ENCODE data around the gene NTRK2.

The NTRK2 gene

GRCh38 chr9:85036496-85036895, 367.0 kb downstream of the NTRK2 start:
- Histone ChIP-seq H3K4me1 (ENCODE audit: insufficient read depth, low read length) (no peaks in the 10 kb centered on the region), H2AFZ (ENCODE audit: low read depth, low read length) (no peak overlapping the region), H4K20me1 (ENCODE audit: insufficient read depth, low read length) (no peaks in the 10 kb centered on the region), H3K9me3 (ENCODE audit: insufficient read depth, low read length, severe bottlenecking) (no peaks in the 10 kb centered on the region), H3K4me3 (ENCODE audit: low read depth in 1 of 2, low read length in 2 of 2) (no peak overlapping the region), H3K27me3 (ENCODE audit: insufficient read depth, low read length, poor library complexity) (no peaks in the 10 kb centered on the region), H3K4me2 (ENCODE audit: insufficient read depth, low read length) (no peak overlapping the region), H3K9ac (ENCODE audit: low read depth, low read length) (no peak overlapping the region), H3K36me3 (ENCODE audit: insufficient read depth, low read length) (no peaks in the 10 kb centered on the region), H3K27ac (ENCODE audit: low read length) (no peak overlapping the region), H3K79me2 (ENCODE audit: insufficient read depth, low read length) (no peaks in the 10 kb centered on the region)
- ATAC-seq (ENCODE audit: insufficient read depth, low read depth) (no peak), DNase-seq (no peak)
- TF ChIP-seq CTCF (IDR thresholded peaks at IDR 0.05; ENCODE audit: borderline replicate concordance, extremely low read depth, low read length, poor library complexity, severe bottlenecking) = no peak
- no peak for TF ChIP-seq EZH2 (IDR thresholded peaks at IDR 0.05; ENCODE audit: borderline replicate concordance, low read depth, low read length, severe bottlenecking)

GRCh38 chr9:85038061-85038460, 368.5 kb downstream of the NTRK2 start:
- H3K36me3 ChIP-seq (ENCODE audit: insufficient read depth, low read length) = no peaks in the 10 kb centered on the region
- H3K27me3 ChIP-seq (ENCODE audit: insufficient read depth, low read length, poor library complexity) = no peaks in the 10 kb centered on the region
- no peak overlapping the region for H2AFZ ChIP-seq (ENCODE audit: low read depth, low read length)
- H3K79me2 ChIP-seq (ENCODE audit: insufficient read depth, low read length) = no peaks in the 10 kb centered on the region
- ATAC-seq (ENCODE audit: insufficient read depth, low read depth) (no peak), DNase-seq (no peak)
- no peak for TF ChIP-seq CTCF (IDR thresholded peaks at IDR 0.05; ENCODE audit: borderline replicate concordance, extremely low read depth, low read length, poor library complexity, severe bottlenecking)
- H3K27ac ChIP-seq (ENCODE audit: low read length) = no peak overlapping the region
- no peak overlapping the region for H3K4me2 ChIP-seq (ENCODE audit: insufficient read depth, low read length)
- H3K4me3 ChIP-seq (ENCODE audit: low read depth in 1 of 2, low read length in 2 of 2) = no peak overlapping the region
- H4K20me1 ChIP-seq (ENCODE audit: insufficient read depth, low read length) = no peaks in the 10 kb centered on the region
- H3K9ac ChIP-seq (ENCODE audit: low read depth, low read length) = no peak overlapping the region
- H3K9me3 ChIP-seq (ENCODE audit: insufficient read depth, low read length, severe bottlenecking) = no peaks in the 10 kb centered on the region
- no peaks in the 10 kb centered on the region for H3K4me1 ChIP-seq (ENCODE audit: insufficient read depth, low read length)

GRCh38 chr9:85038824-85039608, 369.5 kb downstream of the NTRK2 start:
- H2AFZ ChIP-seq (ENCODE audit: low read depth, low read length) = no peak overlapping the region
- H3K4me2 ChIP-seq (ENCODE audit: insufficient read depth, low read length) = no peak overlapping the region
- H3K79me2 ChIP-seq (ENCODE audit: insufficient read depth, low read length) = no peaks in the 10 kb centered on the region
- no peak overlapping the region for H3K9ac ChIP-seq (ENCODE audit: low read depth, low read length)
- ATAC-seq (ENCODE audit: insufficient read depth, low read depth) (no peak), DNase-seq (no peak)
- no peaks in the 10 kb centered on the region for H3K36me3 ChIP-seq (ENCODE audit: insufficient read depth, low read length)
- H3K27me3 ChIP-seq (ENCODE audit: insufficient read depth, low read length, poor library complexity) = no peaks in the 10 kb centered on the region
- no peak overlapping the region for H3K4me3 ChIP-seq (ENCODE audit: low read depth in 1 of 2, low read length in 2 of 2)
- no peaks in the 10 kb centered on the region for H4K20me1 ChIP-seq (ENCODE audit: insufficient read depth, low read length)
- TF ChIP-seq CTCF (IDR thresholded peaks at IDR 0.05; ENCODE audit: borderline replicate concordance, extremely low read depth, low read length, poor library complexity, severe bottlenecking) (no peak), EZH2 (IDR thresholded peaks at IDR 0.05; ENCODE audit: borderline replicate concordance, low read depth, low read length, severe bottlenecking) (no peak)
- H3K4me1 ChIP-seq (ENCODE audit: insufficient read depth, low read length) = no peaks in the 10 kb centered on the region
- H3K9me3 ChIP-seq (ENCODE audit: insufficient read depth, low read length, severe bottlenecking) = no peaks in the 10 kb centered on the region
- H3K27ac ChIP-seq (ENCODE audit: low read length) = no peak overlapping the region
